GM12801 (cell line): Measurements from ENCODE around the gene PDGFRA.

Experiments used
- TF ChIP-seq, protein P1 (sequence below): IDR thresholded peaks from one replicate; pipeline ENCODE4 v1.5.1; 2011; ENCODE audit warnings: control low read depth; ENCODE audit not compliant: insufficient read length; ENCODE audit errors: extremely low read depth

The PDGFRA gene

GRCh38 chr4:54296548-54297203, 67.6 kb downstream of the PDGFRA start:
- TF ChIP-seq, protein P1, sequence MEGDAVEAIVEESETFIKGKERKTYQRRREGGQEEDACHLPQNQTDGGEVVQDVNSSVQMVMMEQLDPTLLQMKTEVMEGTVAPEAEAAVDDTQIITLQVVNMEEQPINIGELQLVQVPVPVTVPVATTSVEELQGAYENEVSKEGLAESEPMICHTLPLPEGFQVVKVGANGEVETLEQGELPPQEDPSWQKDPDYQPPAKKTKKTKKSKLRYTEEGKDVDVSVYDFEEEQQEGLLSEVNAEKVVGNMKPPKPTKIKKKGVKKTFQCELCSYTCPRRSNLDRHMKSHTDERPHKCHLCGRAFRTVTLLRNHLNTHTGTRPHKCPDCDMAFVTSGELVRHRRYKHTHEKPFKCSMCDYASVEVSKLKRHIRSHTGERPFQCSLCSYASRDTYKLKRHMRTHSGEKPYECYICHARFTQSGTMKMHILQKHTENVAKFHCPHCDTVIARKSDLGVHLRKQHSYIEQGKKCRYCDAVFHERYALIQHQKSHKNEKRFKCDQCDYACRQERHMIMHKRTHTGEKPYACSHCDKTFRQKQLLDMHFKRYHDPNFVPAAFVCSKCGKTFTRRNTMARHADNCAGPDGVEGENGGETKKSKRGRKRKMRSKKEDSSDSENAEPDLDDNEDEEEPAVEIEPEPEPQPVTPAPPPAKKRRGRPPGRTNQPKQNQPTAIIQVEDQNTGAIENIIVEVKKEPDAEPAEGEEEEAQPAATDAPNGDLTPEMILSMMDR, result no peak

DNA sequence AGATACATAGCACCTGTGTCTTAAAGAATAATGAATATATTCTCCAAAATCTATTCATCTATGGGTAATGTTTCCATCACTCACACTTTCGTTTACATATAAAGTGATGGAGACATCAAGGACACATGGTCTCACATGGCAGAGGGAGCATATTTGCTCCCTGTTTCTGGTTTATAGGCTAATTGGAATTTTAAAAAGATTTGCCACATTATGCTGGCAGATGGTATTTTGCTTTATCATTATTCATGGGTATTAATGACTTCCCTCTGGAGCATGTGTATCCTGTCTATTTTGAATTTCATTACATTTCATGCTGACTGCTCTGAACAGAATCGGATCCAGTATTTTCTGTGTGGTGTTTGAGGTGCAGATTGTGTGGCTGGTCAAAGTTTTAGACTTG, 79.0 kb downstream of the PDGFRA start:
- TF ChIP-seq, protein P1, result no peak

- TF ChIP-seq, protein P1, result no peak
These were observed 86.8 kb downstream of the PDGFRA start for GRCh38 chr4:54315561-54316538.

DNA sequence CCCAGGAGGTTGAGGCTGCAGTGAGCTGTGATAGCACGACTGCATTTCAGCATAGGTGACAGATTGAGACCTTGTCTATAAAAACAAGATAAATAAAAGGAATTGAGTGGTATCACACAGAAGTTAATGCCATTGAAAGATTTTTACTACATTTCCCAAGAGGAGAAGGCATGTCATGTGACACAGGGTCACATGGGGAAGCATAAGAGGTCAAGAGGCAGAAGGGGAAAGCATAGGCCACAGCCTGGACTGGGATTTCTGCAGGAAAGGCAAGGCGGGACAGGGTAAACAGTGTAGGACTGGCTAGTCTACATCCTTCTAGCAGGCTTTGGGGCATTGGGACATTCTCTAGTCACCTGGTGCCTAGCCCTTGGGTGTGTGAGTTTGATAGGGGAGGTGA, 88.6 kb downstream of the PDGFRA start:
- TF ChIP-seq, protein P1, result no peak

DNA sequence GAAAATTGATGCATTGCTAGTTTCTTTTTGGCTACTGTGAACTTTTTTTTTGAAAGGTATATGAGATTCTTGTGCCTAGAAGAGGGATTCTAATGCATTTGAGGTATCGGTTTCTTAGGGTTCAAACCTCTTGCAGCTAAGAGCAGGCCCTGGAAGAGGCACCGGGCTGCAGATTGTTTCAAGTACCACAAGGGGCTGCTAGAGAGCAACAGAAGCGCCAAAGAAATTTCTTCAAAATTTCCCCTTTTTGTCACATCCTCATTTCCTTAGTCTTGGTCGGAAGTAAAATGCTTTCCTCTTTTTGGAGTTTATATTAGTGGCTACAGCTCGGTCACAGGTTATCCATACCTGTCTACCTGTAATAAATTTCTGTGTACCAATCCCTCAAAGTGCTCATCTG, 89.8 kb downstream of the PDGFRA start:
- TF ChIP-seq, protein P1, result peak; percentile 51

- TF ChIP-seq, protein P1, result no peak
These were observed 92.0 kb downstream of the PDGFRA start for GRCh38 chr4:54320826-54321685.
